ENCODE results near the gene ASXL3.

ASXL3 gene

DNA sequence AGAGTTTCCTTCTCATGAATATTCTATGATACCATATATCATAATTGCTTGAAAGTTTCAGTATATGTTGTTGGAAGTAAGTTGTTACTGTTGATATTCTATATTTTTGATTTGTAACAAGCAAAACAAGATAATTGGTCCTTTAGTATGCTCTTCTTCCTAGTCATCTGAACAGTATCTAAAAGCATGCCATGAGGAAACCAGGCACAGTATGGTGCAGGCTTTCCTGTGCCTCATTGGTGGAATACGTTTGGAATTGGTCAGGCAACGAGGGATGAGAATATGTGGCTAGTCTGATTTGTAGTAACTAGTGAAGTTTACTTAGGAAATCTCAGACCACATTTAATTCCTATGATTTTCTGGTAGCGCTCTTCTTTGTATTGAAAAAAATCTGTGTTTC, 22.8 kb downstream of the ASXL3 start:
- TF ChIP-seq TAF1 (IDR thresholded peaks at IDR 0.05; ENCODE audit: borderline replicate concordance, insufficient read depth, low read length) (no peak), REST (IDR thresholded peaks at IDR 0.05; ENCODE audit: insufficient read depth in 1 of 2, low read depth in 2 of 2, low read length in 2 of 2) (no peak)

DNA sequence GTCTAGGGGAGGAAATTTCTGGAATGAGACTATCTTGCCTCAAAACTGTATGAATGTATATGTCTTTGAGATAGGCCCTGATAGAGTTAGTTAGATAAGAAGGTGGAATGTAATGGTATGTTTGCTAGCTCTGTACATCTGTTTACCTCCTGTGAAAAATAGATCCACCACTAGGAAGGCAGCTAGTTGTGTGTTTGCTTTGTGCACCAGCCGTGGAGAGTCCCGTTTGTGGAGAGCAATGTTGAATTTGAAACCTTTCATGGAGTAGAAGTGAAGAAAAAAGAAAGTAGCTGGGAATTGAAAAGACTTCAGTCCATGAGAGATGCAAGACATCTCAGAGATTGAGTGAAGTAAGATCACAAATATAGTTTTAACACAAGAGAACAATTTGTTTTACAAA, 25.4 kb downstream of the ASXL3 start:
- no peak for TF ChIP-seq TAF1 (IDR thresholded peaks at IDR 0.05; ENCODE audit: borderline replicate concordance, insufficient read depth, low read length)
- TF ChIP-seq REST (IDR thresholded peaks at IDR 0.05; ENCODE audit: insufficient read depth in 1 of 2, low read depth in 2 of 2, low read length in 2 of 2), result no peak
- TF ChIP-seq FOXP2 (optimal IDR thresholded peaks at IDR 0.05; ENCODE audit: borderline replicate concordance, extremely low read depth, extremely low read length, insufficient read depth), result no peak
- no peak for TF ChIP-seq SIN3A (IDR thresholded peaks at IDR 0.05; ENCODE audit: borderline replicate concordance, insufficient read depth, low read length)
- no peak for TF ChIP-seq POLR2AphosphoS5 (IDR thresholded peaks at IDR 0.05; ENCODE audit: low read depth, low read length)

GRCh38 chr18:33605250-33605649, 27.2 kb downstream of the ASXL3 start:
- TF ChIP-seq POLR2AphosphoS5 (IDR thresholded peaks at IDR 0.05; ENCODE audit: low read depth, low read length), result no peak
- no peak for TF ChIP-seq SIN3A (IDR thresholded peaks at IDR 0.05; ENCODE audit: borderline replicate concordance, insufficient read depth, low read length)
- no peak for TF ChIP-seq FOXP2 (optimal IDR thresholded peaks at IDR 0.05; ENCODE audit: borderline replicate concordance, extremely low read depth, extremely low read length, insufficient read depth)
- TF ChIP-seq REST (IDR thresholded peaks at IDR 0.05; ENCODE audit: insufficient read depth in 1 of 2, low read depth in 2 of 2, low read length in 2 of 2), result no peak
- no peak for TF ChIP-seq TAF1 (IDR thresholded peaks at IDR 0.05; ENCODE audit: borderline replicate concordance, insufficient read depth, low read length)

GRCh38 chr18:33606621-33607020, 28.6 kb downstream of the ASXL3 start:
- TF ChIP-seq TAF1 (IDR thresholded peaks at IDR 0.05; ENCODE audit: borderline replicate concordance, insufficient read depth, low read length) (no peak), SIN3A (IDR thresholded peaks at IDR 0.05; ENCODE audit: borderline replicate concordance, insufficient read depth, low read length) (no peak), FOXP2 (optimal IDR thresholded peaks at IDR 0.05; ENCODE audit: borderline replicate concordance, extremely low read depth, extremely low read length, insufficient read depth) (no peak), POLR2AphosphoS5 (IDR thresholded peaks at IDR 0.05; ENCODE audit: low read depth, low read length) (no peak), REST (IDR thresholded peaks at IDR 0.05; ENCODE audit: insufficient read depth in 1 of 2, low read depth in 2 of 2, low read length in 2 of 2) (no peak)

DNA sequence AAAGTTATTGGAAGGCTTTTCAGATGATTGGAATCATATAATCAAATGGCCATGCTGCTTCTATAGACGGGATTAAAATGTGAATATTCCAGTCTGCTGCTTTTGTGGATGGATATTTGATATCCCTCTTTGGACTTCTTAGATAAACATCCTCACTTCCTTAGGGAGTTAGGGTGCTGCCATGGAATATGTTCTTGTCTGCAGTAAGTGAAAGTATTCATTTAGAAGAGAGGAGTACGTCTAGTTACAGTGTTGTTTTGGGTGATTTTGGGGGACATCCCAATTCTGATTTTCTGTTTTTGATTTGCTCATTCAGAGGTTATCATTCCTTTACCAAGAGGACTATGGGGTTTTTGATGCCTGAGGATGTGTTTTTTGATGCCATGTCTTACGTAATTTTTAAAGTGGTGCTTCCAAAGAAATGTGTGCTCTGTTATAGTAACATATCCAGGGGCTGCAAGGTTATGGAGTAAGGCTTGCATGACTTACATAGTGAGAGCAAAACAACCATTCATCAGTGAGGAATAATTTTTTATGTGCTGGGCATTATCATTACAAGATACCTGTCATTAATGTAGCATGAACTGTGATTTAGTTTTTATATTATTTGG, 33.6 kb downstream of the ASXL3 start:
- TF ChIP-seq POLR2AphosphoS5 (IDR thresholded peaks at IDR 0.05; ENCODE audit: low read depth, low read length), result no peak
- TF ChIP-seq FOXP2 (optimal IDR thresholded peaks at IDR 0.05; ENCODE audit: borderline replicate concordance, extremely low read depth, extremely low read length, insufficient read depth), result no peak
- TF ChIP-seq REST (IDR thresholded peaks at IDR 0.05; ENCODE audit: insufficient read depth in 1 of 2, low read depth in 2 of 2, low read length in 2 of 2), result no peak
- no peak for TF ChIP-seq SIN3A (IDR thresholded peaks at IDR 0.05; ENCODE audit: borderline replicate concordance, insufficient read depth, low read length)
- TF ChIP-seq TAF1 (IDR thresholded peaks at IDR 0.05; ENCODE audit: borderline replicate concordance, insufficient read depth, low read length), result no peak

Data from PFSK-1 (cell line).